BE2C (cell line): ENCODE results near the gene GPRC5C.

ENCODE experiments used
- DNase-seq: peaks from one replicate; pipeline ENCODE4 v3.0.0-alpha.2; 2020
- H3K27me3 ChIP-seq: fragments of 250-450 bp; sonication (Bioruptor Pico); 2 replicates; pipeline ENCODE4 v1.5.1; 2020; ENCODE audit warnings: mild to moderate bottlenecking
- H3K36me3 ChIP-seq: fragments of 250-450 bp; sonication (Bioruptor Pico); 2 replicates; pipeline ENCODE4 v1.5.1; 2020; ENCODE audit warnings: mild to moderate bottlenecking
- H3K4me1 ChIP-seq: fragments of 250-450 bp; sonication (Bioruptor Pico); 2 replicates; pipeline ENCODE4 v1.5.1; 2020
- H3K4me3 ChIP-seq: 2 replicates; pipeline ENCODE4 v1.5.1; 2011; ENCODE audit warnings: low read depth, low read length
- H3K9me3 ChIP-seq: fragments of 250-450 bp; sonication (Bioruptor Pico); 2 replicates; pipeline ENCODE4 v1.5.1; 2020
- TF ChIP-seq, protein P1 (sequence below): IDR thresholded peaks from 2 replicates; pipeline ENCODE4 v1.5.1; 2012; ENCODE audit warnings: mild to moderate bottlenecking, low read depth, low read length

The GPRC5C gene

DNA sequence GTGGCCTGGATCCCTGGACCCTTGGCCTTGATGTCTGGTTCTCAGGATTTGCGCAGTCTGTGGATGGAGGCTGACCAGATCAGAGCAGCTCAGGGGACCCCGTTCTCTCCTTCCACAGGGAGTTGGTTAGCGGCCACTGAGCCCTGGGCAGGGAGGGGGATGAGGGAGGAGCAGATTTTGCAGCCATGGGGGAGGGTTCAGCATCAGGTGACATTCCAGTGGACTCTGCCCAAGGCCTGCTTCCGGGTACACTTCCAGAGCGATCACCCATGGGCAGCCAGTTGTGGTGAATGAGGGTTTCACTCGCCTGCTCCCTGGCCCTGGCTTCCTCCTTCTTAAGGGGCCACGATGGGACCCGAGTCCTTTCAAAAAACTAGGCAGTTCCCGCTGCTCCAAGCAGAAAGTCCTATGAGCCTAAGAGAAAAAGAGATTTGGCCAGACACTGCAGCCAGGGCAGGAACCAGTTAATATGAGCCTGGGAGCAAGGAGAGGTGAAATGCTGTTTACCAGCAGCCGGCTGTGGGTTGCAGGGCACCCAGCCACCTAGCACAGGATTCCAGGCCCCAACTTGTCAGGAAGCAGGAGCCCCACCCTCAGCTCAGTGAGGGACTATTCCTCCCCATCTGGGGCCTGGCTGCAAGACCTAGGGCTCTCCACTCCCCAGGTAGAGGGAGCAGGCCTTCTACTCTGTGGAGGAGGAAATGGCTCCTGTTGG is 4.7 kb upstream of the GPRC5C start:
- H3K9me3 ChIP-seq = no peaks in the 10 kb centered on the region
- DNase-seq = no peak
- no peak overlapping the region for H3K4me3 ChIP-seq
- peaks cover 5% of the 10 kb centered on the region for H3K4me1 ChIP-seq
- TF ChIP-seq, protein P1, sequence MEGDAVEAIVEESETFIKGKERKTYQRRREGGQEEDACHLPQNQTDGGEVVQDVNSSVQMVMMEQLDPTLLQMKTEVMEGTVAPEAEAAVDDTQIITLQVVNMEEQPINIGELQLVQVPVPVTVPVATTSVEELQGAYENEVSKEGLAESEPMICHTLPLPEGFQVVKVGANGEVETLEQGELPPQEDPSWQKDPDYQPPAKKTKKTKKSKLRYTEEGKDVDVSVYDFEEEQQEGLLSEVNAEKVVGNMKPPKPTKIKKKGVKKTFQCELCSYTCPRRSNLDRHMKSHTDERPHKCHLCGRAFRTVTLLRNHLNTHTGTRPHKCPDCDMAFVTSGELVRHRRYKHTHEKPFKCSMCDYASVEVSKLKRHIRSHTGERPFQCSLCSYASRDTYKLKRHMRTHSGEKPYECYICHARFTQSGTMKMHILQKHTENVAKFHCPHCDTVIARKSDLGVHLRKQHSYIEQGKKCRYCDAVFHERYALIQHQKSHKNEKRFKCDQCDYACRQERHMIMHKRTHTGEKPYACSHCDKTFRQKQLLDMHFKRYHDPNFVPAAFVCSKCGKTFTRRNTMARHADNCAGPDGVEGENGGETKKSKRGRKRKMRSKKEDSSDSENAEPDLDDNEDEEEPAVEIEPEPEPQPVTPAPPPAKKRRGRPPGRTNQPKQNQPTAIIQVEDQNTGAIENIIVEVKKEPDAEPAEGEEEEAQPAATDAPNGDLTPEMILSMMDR = no peak
- no peaks in the 10 kb centered on the region for H3K36me3 ChIP-seq
- H3K27me3 ChIP-seq = peaks cover 25% of the 10 kb centered on the region

DNA sequence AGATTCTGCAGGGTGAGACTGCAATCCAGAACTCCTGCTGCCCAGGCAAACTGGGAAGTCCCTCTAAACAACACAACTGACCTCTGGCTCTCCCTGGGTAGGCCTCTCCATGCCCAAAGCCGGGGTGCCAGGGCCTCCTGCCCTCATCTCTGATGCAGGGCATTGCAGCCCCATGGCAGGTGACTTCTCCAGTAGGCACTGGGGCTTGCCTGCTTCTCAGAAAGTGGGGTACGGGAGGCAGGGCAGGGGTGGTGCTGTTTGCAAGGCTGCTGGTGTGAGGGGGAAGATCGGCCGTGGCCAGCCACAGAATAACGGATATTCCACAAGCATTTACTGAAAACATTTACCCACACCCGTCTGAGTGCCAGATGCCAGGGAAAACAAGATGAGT is 4.1 kb upstream of the GPRC5C start:
- H3K36me3 ChIP-seq = no peaks in the 10 kb centered on the region
- TF ChIP-seq, protein P1 = no peak
- no peak for DNase-seq
- H3K9me3 ChIP-seq = no peaks in the 10 kb centered on the region
- peaks cover 5% of the 10 kb centered on the region for H3K4me1 ChIP-seq
- no peak overlapping the region for H3K4me3 ChIP-seq
- peaks cover 30% of the 10 kb centered on the region for H3K27me3 ChIP-seq

DNA sequence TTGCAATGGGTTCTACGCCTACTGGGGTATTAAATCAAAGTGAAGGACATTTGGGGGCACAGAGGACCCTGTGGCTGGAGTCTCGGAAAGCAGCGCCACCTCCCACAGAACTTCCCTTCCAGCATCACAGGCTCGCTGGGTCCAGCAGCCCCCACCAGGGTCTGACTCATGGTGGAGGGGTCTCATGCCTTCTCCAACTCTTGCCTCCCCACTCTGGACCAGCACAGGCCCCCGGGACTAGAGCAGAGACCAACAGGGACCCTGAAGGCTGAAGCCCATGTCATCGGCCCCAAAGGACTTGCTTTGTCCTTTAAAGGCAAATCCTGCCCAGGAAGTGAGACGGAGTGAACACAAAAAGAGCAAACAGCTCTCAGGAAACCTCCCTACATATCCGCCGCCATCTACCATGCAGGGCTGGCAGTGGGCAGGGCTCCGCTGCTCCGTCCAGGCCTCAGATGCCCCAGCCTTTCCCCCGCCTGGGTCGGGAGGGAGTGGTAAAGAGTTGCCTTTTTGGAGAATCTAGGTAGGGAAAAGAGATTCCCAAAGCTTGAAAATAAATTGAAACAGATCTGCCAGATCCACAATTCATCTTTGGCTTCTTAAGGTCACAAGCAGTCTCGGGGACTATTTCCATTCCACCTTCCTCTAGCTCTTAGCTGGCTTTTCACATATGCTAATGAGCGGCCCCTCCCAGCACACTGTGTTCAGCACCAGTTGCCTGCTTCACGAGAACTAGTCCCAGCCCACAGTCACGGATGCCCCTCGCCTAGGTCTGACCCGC is 2.1 kb upstream of the GPRC5C start:
- Histone ChIP-seq H3K27me3 (peaks cover 47% of the 10 kb centered on the region), H3K4me1 (peaks cover 5% of the 10 kb centered on the region), H3K36me3 (no peaks in the 10 kb centered on the region), H3K4me3 (no peak overlapping the region), H3K9me3 (no peaks in the 10 kb centered on the region)
- TF ChIP-seq, protein P1 = no peak
- DNase-seq = no peak

DNA sequence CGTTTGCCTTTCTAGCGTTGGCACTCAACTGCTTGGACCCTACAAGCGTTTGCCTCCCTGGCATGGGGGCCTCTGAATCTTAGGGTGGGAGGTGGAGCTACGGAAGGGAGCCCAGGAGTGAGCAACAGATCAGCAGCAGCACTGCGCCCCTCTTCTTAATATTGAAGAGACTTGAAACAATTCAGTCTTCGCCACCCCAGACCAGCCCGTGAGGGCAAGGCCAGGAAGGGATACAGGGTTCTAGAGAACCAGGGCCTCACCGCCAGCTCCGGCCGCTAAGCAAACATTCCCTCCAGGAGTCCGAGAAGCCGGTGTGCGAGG is 1.5 kb upstream of the GPRC5C start:
- Histone ChIP-seq H3K4me3 (no peak overlapping the region), H3K36me3 (no peaks in the 10 kb centered on the region), H3K27me3 (peaks cover 47% of the 10 kb centered on the region), H3K4me1 (peaks cover 5% of the 10 kb centered on the region), H3K9me3 (no peaks in the 10 kb centered on the region)
- DNase-seq = no peak
- TF ChIP-seq, protein P1 = no peak

DNA sequence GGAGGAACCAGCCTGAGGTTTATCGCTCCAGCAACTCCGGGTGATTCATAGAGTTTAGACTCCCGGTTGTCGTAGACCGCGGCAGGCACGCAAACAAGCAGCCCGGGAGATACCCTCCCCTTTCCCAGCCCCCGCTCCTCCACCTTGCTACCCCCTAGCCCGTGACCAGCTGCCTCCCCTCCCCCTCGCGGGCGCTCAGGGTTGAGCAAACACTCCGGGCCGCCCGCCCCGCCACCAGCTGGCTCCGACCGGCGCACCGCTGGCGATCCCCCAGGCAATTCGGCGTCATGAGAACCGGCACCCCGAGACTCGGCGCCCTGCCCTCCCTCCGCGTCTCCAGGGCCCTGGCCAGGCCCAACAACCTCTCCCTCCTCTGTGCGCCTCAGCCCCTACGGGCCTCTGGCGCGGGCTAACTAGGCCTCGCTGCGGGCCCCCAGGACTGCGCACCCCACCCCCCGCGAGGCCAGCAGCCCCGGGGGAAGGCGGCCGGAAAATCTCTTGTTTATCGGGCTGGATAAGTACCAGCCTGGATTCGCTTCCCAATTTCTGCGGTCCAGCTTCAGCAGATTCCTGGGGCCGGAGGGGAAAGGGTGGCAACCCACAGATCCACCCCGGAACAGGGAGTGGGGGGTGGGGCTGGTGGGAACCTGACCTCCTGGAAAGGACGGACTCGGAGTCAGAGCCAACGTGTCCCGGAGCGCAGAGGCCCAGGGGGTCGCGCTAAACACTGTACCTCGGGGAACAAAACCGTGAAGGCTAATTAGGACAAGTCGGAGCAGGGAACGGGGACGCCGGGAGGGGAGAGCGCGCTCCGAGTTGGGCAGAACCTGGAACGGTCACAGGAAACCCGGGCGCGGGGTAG is 951 bp upstream of the GPRC5C start:
- TF ChIP-seq, protein P1 = no peak
- Histone ChIP-seq H3K4me1 (peaks cover 5% of the 10 kb centered on the region), H3K4me3 (peak overlapping the region; percentile 39), H3K27me3 (peaks cover 47% of the 10 kb centered on the region), H3K36me3 (no peaks in the 10 kb centered on the region), H3K9me3 (no peaks in the 10 kb centered on the region)
- DNase-seq = peak; percentile 47
